Astrocyte of the cerebellum (primary cell): ENCODE measurements around the gene DENND2A.
A peak's percentile ranks its signal among the peaks of the same experiment; 100 is the strongest.

Experiments
- DNase-seq: peaks from one replicate; pipeline ENCODE4 v3.0.0-alpha.2; 2011; ENCODE audit warnings: low read depth
- H3K4me3 ChIP-seq: 2 replicates; pipeline ENCODE4 v1.5.1; 2011; ENCODE audit warnings: mild to moderate bottlenecking, low read depth, low read length, moderate library complexity
- CTCF ChIP-seq: IDR thresholded peaks from 2 replicates; pipeline ENCODE4 v1.5.1; 2012; ENCODE audit warnings: low read length, low read depth, moderate library complexity, mild to moderate bottlenecking; ENCODE audit errors: missing control alignments
- in situ Hi-C: cut with HindIII; loops from 2 replicates; pipeline ENCODE4 v1.10.0; 2017; ENCODE audit warnings: low sequenced_read_pairs

DENND2A gene

DNA sequence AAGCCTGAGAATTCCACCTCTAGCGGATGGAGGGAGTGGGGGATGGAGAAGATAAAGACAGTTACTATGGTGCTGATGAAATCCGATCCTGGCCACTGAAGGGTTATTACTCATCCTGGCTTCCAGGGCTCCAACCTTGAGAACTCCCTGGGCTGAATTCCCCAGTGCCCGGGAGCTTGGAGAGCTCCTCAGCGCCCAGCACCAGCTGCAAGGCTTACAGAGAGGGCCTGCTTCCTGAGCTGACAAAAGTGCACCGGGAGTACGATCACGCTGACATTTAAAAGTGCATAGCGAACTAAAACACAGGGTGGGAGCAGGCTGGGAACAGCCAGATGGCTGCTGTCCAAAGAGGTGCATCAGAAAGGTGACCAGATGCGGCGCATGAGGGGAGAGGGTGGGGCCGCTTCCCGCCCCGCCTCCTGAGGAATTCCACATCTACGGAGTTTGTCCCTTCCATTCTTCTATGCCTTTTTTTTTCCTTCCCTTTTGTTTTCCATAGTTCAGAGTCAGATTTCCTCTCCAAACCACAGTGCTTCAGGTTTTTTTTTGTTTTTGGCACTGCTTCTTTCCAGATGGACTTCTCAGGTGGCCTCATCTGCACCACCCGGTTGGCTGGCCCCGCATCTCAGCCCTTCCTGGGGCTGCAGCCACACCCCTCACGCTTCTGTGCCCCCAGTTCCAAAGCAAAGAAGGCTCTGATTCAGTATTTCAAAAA lies 98.9 kb downstream of the DENND2A start:
- peak overlapping the region; percentile 16 for H3K4me3 ChIP-seq
- in situ Hi-C loops = no loop called here
- TF ChIP-seq CTCF = no peak
- DNase-seq = peak; percentile 78

DNA sequence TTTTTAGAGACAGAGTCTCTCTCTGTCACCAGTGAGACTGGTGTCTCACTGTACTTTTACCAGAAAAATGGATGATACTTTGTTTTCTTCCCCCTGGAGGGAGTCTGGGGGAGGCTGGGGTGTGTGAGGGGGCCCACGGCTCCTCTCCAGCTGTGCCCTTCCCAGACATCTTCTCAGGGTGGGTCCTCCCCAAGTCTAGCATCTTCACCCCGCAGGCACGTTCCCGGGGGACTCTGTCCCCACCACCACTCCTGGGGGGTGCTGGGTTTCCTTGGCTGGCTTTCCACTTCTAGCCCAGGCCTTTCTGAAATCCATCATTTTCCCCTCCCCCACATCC lies 99.5 kb downstream of the DENND2A start:
- no peak for DNase-seq
- in situ Hi-C loops = no loop called here
- H3K4me3 ChIP-seq = peak overlapping the region; percentile 16
- no peak for TF ChIP-seq CTCF

DNA sequence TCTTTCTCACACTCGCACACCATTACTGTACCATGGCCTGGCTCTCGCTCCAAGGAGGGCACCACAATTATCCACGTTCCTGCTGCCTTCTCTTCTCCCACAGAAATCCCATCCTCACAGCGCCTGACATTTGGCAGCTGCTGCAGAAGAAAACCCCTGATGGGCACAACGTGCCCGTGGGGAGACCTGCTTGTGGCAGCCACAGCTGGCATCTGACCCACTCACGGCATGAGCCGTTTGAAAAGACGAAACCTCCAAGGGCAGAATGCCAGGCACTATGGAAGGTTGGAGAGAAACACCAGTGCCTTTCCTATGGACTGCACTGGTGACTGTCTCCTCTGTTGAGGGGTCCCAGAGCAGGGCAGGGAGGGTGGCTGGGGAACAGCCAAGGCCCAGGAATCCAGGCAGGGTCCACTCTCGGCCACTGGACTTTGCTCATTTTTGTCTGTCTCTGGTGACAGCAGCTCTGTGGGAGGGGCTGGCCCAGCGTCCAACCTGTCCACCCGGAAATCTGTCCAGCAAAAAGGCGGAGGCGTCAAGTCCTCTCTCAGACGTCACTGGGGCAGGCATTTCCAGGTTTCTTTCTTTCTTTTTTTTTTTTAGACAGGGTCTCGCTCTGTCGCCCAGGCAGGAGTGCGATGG lies 100.4 kb downstream of the DENND2A start:
- H3K4me3 ChIP-seq = no peak overlapping the region
- in situ Hi-C loops = no loop called here
- no peak for DNase-seq
- TF ChIP-seq CTCF = no peak

- no peak for DNase-seq
- in situ Hi-C loops = loop anchor here (5.0 kb wide), 1 partner anchor 103 kb away; the partner anchor contains the start of gene DENND2A
- H3K4me3 ChIP-seq = no peak overlapping the region
- TF ChIP-seq CTCF = no peak
These were observed 101.2 kb downstream of the DENND2A start for GRCh38 chr7:140539461-140539860.

GRCh38 chr7:140537750-140538482 lies 102.7 kb downstream of the DENND2A start:
- no peak for DNase-seq
- in situ Hi-C loops = loop anchor here (5.0 kb wide), 1 partner anchor 104 kb away; the partner anchor contains the start of gene DENND2A
- TF ChIP-seq CTCF = no peak
- no peak overlapping the region for H3K4me3 ChIP-seq

- no peak for DNase-seq
- TF ChIP-seq CTCF = no peak
- H3K4me3 ChIP-seq = no peak overlapping the region
- in situ Hi-C loops = loop anchor here (5.0 kb wide), 1 partner anchor 108 kb away; the partner anchor contains the start of gene DENND2A
These were observed 105.9 kb downstream of the DENND2A start for GRCh38 chr7:140534743-140535142.
